ENCODE measurements around the gene ZKSCAN5. TPM values are rescaled to one million over a fixed set of nuclear protein-coding genes. Genes with fewer than 3 reads are reported as not detected.

The ZKSCAN5 gene
- total and polyA plus RNA-seq, 2 donors (not counting 3 experiments of a cell fraction or from before 2014, with no cell fraction given) = 4.3 to 9.7 TPM

DNA sequence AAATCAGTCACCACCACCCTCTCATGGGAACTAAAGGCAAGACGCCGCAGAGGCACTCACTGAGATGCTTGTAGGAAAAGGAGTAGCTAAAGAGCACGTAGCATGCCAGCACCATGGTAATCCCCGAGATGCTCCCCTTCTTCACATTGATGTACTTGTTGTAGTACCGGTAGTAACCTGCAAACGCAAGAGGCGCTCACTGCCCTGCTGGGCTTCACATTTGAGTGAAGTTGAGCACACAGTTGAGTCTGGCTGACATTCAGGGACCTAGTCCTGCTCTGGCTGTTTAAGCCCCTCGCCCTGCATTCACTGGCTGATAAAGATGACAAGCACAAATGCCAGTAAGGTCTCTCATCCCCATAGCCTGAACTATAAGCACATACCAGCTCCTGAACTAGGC is 45.4 kb upstream of the ZKSCAN5 start:
- Histone ChIP-seq H2AFZ (ENCODE audit: low read depth, low read length) (no peak overlapping the region), H3K36me3 (ENCODE audit: control insufficient read depth in 2 of 2, extremely low read depth in 1 of 2, insufficient read depth in 2 of 2, low read length in 2 of 2) (peaks cover 3 to 42% of the 10 kb centered on the region in 2 experiments), H3K79me2 (ENCODE audit: control insufficient read depth, insufficient read depth, low read length) (peaks cover 57% of the 10 kb centered on the region), H3K4me3 (replicated peaks in 1 of 3; ENCODE audit: insufficient read depth in 1 of 3, low read depth in 1 of 3, low read length in 3 of 3) (no peak overlapping the region), H3K4me2 (ENCODE audit: insufficient read depth, low read length) (no peak overlapping the region), H3K9me3 (replicated peaks; ENCODE audit: control insufficient read depth, insufficient read depth, low read length) (no peaks in the 10 kb centered on the region), H3K27ac (ENCODE audit: insufficient read depth, low read depth, low read length) (no peak overlapping the region), H4K20me1 (replicated peaks; ENCODE audit: control insufficient read depth, extremely low read depth, insufficient read depth, low read length) (no peaks in the 10 kb centered on the region), H3K9me1 (replicated peaks; ENCODE audit: control insufficient read depth, extremely low read depth, insufficient read depth, low read length) (no peaks in the 10 kb centered on the region), H3K9ac (replicated peaks; ENCODE audit: extremely low read depth, insufficient read depth, low read length) (no peak overlapping the region), H3K27me3 (ENCODE audit: control insufficient read depth in 2 of 2, insufficient read depth in 2 of 2, low read length in 2 of 2) (no peaks in the 10 kb centered on the region), H3K4me1 (ENCODE audit: control insufficient read depth, extremely low read depth, insufficient read depth, low read length) (no peaks in the 10 kb centered on the region)
- dilution Hi-C loops (cut with MboI; ENCODE audit: extremely low pct_ligation_motif_present, low sequenced_read_pairs) = no loop called here
- ChIA-PET CTCF (interaction anchor here (0.6 to 2.3 kb wide), 2 partner anchors 152 to 157 kb away, joined by 3 to 8 read pairs; partner anchors contain the start of gene ZSCAN25), POLR2A (no interaction called here)
- no TSS peak for BruUV-seq (replicated peaks)
- no peak for TF ChIP-seq MYC (IDR thresholded peaks at IDR 0.05; ENCODE audit: low read depth, low read length)
- TF ChIP-seq GATA2 (IDR thresholded peaks at IDR 0.05; ENCODE audit: insufficient read depth, insufficient read length, low read depth, low read length) = no peak
- TF ChIP-seq, protein P1, sequence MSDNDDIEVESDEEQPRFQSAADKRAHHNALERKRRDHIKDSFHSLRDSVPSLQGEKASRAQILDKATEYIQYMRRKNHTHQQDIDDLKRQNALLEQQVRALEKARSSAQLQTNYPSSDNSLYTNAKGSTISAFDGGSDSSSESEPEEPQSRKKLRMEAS (IDR thresholded peaks at IDR 0.05; ENCODE audit: insufficient read depth, insufficient read length) = no peak
- TF ChIP-seq POLR2AphosphoS5 (IDR thresholded peaks at IDR 0.05; ENCODE audit: insufficient read depth, low read depth, low read length) = peak; percentile 5
- TF ChIP-seq, protein P2, sequence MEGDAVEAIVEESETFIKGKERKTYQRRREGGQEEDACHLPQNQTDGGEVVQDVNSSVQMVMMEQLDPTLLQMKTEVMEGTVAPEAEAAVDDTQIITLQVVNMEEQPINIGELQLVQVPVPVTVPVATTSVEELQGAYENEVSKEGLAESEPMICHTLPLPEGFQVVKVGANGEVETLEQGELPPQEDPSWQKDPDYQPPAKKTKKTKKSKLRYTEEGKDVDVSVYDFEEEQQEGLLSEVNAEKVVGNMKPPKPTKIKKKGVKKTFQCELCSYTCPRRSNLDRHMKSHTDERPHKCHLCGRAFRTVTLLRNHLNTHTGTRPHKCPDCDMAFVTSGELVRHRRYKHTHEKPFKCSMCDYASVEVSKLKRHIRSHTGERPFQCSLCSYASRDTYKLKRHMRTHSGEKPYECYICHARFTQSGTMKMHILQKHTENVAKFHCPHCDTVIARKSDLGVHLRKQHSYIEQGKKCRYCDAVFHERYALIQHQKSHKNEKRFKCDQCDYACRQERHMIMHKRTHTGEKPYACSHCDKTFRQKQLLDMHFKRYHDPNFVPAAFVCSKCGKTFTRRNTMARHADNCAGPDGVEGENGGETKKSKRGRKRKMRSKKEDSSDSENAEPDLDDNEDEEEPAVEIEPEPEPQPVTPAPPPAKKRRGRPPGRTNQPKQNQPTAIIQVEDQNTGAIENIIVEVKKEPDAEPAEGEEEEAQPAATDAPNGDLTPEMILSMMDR (IDR thresholded peaks at IDR 0.05; ENCODE audit: extremely low read depth in 1 of 2, insufficient read depth in 1 of 2, low read depth in 1 of 2, low read length in 2 of 2) = peak; percentile 25 to 27
- DNase-seq (ENCODE audit: low read depth, low spot score) = peak; percentile 17
- intact Hi-C loops (cut with micrococcal nuclease) = no loop called here
- peak; percentile 40 for FAIRE-seq

DNA sequence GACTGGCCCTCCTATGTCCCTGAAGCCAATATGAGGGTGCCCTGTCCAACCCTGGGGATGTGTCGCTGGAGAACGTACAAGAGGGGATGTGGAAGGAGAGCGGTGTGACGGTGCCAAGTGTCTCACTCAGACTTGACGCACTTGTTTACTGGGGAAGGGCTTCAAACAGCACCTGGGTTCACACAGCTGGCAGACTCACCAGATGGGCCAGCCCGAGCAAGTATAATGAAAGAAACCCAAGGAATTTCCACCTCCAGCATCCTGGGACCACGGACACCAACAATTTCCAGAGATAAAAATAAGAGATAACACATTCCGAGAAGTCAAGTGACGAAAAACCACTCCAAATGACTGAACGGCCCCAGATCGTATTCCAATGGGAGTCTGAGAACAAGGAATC is 43.8 kb upstream of the ZKSCAN5 start:
- Histone ChIP-seq H3K4me2 (ENCODE audit: insufficient read depth, low read length) (no peak overlapping the region), H4K20me1 (replicated peaks; ENCODE audit: control insufficient read depth, extremely low read depth, insufficient read depth, low read length) (no peaks in the 10 kb centered on the region), H3K36me3 (ENCODE audit: control insufficient read depth in 2 of 2, extremely low read depth in 1 of 2, insufficient read depth in 2 of 2, low read length in 2 of 2) (peaks cover 3 to 36% of the 10 kb centered on the region in 2 experiments), H2AFZ (ENCODE audit: low read depth, low read length) (no peak overlapping the region), H3K27me3 (ENCODE audit: control insufficient read depth in 2 of 2, insufficient read depth in 2 of 2, low read length in 2 of 2) (no peaks in the 10 kb centered on the region), H3K9me1 (replicated peaks; ENCODE audit: control insufficient read depth, extremely low read depth, insufficient read depth, low read length) (no peaks in the 10 kb centered on the region), H3K79me2 (ENCODE audit: control insufficient read depth, insufficient read depth, low read length) (peaks cover 72% of the 10 kb centered on the region), H3K4me1 (ENCODE audit: control insufficient read depth, extremely low read depth, insufficient read depth, low read length) (peaks cover 9% of the 10 kb centered on the region), H3K9ac (replicated peaks; ENCODE audit: extremely low read depth, insufficient read depth, low read length) (no peak overlapping the region), H3K4me3 (replicated peaks in 1 of 3; ENCODE audit: insufficient read depth in 1 of 3, low read depth in 1 of 3, low read length in 3 of 3) (no peak overlapping the region), H3K9me3 (replicated peaks; ENCODE audit: control insufficient read depth, insufficient read depth, low read length) (no peaks in the 10 kb centered on the region), H3K27ac (ENCODE audit: insufficient read depth, low read depth, low read length) (no peak overlapping the region)
- intact Hi-C loops (cut with micrococcal nuclease) = no loop called here
- CTCF ChIA-PET = interaction anchor here (1.1 to 2.3 kb wide), 2 partner anchors 14 to 156 kb away, joined by 4 to 8 read pairs; partner anchors contain the start of gene ZSCAN25
- POLR2A ChIA-PET = no interaction called here
- BruUV-seq (replicated peaks) = no TSS peak
- TF ChIP-seq FOS (IDR thresholded peaks at IDR 0.05; ENCODE audit: borderline replicate concordance, insufficient read depth, low read length) (no peak), POLR2AphosphoS5 (IDR thresholded peaks at IDR 0.05; ENCODE audit: insufficient read depth, low read depth, low read length) (no peak), MYC (IDR thresholded peaks at IDR 0.05; ENCODE audit: low read depth, low read length) (no peak), POLR2A (IDR thresholded peaks at IDR 0.05; ENCODE audit: low read depth, low read length) (no peak)
- dilution Hi-C loops (cut with MboI; ENCODE audit: extremely low pct_ligation_motif_present, low sequenced_read_pairs) = no loop called here
- DNase-seq (ENCODE audit: low read depth, low spot score) (no peak), FAIRE-seq (no peak)

Data from endothelial cell of umbilical vein (primary cell).